Ramos (cell line): Measurements from ENCODE around the gene ROR1.

Source experiments
- in situ Hi-C: fragments of 300-500 bp; cut with MboI; formaldehyde crosslinking; loops from one replicate; pipeline ENCODE4 v1.14.3; 2022; ENCODE audit warnings: low sequenced_read_pairs; ENCODE audit not compliant: unreplicated experiment

Gene ROR1

GRCh38 chr1:64033667-64034220, 259.9 kb downstream of the ROR1 start:
- in situ Hi-C loops, result no loop called here

GRCh38 chr1:64036549-64036948, 262.7 kb downstream of the ROR1 start:
- in situ Hi-C loops, result no loop called here

- in situ Hi-C loops, result no loop called here
Observed at GRCh38 chr1:64038119-64038518, 264.3 kb downstream of the ROR1 start.

- in situ Hi-C loops, result no loop called here
Observed at GRCh38 chr1:64038965-64039364, 265.1 kb downstream of the ROR1 start.

- in situ Hi-C loops, result no loop called here
Observed at GRCh38 chr1:64039390-64039926, 265.6 kb downstream of the ROR1 start.

- in situ Hi-C loops, result no loop called here
Observed at GRCh38 chr1:64041371-64042131, 267.7 kb downstream of the ROR1 start.

GRCh38 chr1:64042331-64043100, 268.7 kb downstream of the ROR1 start:
- in situ Hi-C loops, result no loop called here

- in situ Hi-C loops, result no loop called here
Observed at GRCh38 chr1:64043288-64043687, 269.5 kb downstream of the ROR1 start.

GRCh38 chr1:64043976-64044375, 270.2 kb downstream of the ROR1 start:
- in situ Hi-C loops, result no loop called here

GRCh38 chr1:64046243-64046642, 272.4 kb downstream of the ROR1 start:
- in situ Hi-C loops, result no loop called here

GRCh38 chr1:64046891-64047290, 273.1 kb downstream of the ROR1 start:
- in situ Hi-C loops, result no loop called here

GRCh38 chr1:64047549-64047996, 273.8 kb downstream of the ROR1 start:
- in situ Hi-C loops, result no loop called here

GRCh38 chr1:64049900-64050540, 276.2 kb downstream of the ROR1 start:
- in situ Hi-C loops, result no loop called here

- in situ Hi-C loops, result no loop called here
Observed at GRCh38 chr1:64050601-64051000, 276.8 kb downstream of the ROR1 start.

- in situ Hi-C loops, result no loop called here
Observed at GRCh38 chr1:64051796-64052195, 278.0 kb downstream of the ROR1 start.

- in situ Hi-C loops, result no loop called here
Observed at GRCh38 chr1:64052777-64053176, 279.0 kb downstream of the ROR1 start.

- in situ Hi-C loops, result no loop called here
Observed at GRCh38 chr1:64055310-64055709, 281.5 kb downstream of the ROR1 start.

GRCh38 chr1:64059556-64059955, 285.7 kb downstream of the ROR1 start:
- in situ Hi-C loops, result no loop called here

GRCh38 chr1:64060611-64061302, 286.9 kb downstream of the ROR1 start:
- in situ Hi-C loops, result no loop called here
